NAMALWA (cell line): ENCODE results near the gene CLEC10A.
"Not testable (repeated sequence)": the region's sequence is repeated elsewhere in the genome, so short reads cannot be mapped to it uniquely, and the experiment has no call there.

Source experiments
- DNase-seq: peaks from one replicate; pipeline ENCODE4 v3.0.0-alpha.2; 2015; ENCODE audit warnings: low spot score

Gene CLEC10A, protein sequence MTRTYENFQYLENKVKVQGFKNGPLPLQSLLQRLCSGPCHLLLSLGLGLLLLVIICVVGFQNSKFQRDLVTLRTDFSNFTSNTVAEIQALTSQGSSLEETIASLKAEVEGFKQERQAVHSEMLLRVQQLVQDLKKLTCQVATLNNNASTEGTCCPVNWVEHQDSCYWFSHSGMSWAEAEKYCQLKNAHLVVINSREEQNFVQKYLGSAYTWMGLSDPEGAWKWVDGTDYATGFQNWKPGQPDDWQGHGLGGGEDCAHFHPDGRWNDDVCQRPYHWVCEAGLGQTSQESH

DNA sequence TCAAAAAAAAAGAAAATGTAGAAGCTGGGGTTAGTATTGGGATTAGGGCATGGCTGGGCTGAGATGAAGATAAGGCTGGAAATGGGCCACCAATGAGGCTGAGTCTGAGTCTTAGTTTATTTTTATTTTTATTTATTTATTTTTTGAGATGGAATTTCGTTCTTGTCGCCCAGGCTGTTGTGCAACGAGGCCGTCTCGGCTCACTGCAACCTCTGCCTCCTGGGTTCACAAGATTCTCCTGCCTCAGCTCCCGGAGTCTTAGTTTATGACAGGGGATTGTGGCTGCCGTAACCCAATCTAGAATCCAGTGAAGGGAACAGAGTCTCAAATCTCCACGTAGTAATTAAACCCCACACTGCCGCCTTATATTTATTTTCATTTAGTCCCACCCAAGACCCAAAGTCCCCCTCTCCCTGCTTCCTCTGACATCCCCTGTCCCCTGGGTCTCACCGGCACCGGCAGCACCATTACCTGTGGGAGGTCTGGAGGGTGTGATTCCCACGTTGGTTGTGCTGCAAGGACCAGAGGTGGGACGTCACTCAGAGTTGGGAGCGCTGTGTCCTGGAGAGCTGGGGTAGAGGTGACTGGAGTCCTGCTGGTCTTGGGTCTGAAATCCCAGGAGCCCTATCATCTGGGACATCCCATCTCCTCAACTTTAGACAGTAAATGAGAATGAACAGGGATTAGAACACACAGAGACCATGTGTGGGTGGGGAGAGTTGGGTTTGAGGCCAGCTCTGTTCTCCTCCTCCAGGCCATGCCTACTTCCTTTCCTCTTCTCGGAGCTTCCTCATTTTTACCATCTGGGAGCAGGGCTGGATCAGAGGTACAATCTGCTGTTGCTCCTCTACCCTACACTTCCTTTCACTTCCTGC is at the start of gene CLEC10A:
Gene CLEC10A, minus strand, starts transcription at position 671 of the 875 bp plus-strand sequence. CDS start 1,439 bp downstream, outside the sequence.
- DNase-seq: no peak

DNA sequence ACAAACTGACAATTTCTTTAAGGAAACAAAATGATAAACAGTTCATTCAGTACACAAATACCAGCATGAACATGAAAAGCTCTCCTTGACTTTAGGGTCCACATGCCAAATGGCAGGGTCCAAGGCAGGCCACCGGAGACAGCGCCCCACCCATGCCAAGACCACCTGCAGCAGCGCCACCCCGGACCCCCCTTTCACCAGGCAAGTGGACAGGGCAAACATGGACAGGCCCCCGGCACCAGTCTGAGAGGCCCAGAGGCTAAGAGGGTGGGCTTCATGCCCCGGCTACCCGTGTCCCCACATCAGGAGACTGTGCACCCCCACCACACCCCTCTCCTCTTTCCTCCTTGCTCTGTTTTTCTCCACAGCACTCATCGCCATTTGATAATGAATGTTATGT is 49.3 kb upstream of the CLEC10A start:
- DNase-seq: no peak

GRCh38 chr17:7128160-7128559 is 48.1 kb upstream of the CLEC10A start:
- DNase-seq: no peak

DNA sequence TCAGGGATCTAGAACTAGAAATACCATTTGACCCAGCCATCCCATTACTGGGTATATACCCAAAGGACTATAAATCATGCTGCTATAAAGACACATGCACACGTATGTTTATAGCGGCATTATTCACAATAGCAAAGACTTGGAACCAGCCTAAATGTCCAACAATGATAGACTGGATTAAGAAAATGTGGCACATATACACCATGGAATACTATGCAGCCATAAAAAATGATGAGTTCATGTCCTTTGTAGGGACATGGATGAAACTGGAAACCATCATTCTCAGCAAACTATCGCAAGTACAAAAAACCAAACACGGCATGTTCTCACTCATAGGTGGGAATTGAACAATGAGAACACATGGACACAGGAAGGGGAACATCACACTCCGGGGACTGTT is 47.5 kb upstream of the CLEC10A start:
- DNase-seq: not testable (repeated sequence)

- not testable (repeated sequence) for DNase-seq
Observed at GRCh38 chr17:7126386-7126785, 46.3 kb upstream of the CLEC10A start.

GRCh38 chr17:7124923-7125322 is 44.9 kb upstream of the CLEC10A start:
- DNase-seq: no peak

- DNase-seq: no peak
Observed at GRCh38 chr17:7123844-7124243, 43.8 kb upstream of the CLEC10A start.

DNA sequence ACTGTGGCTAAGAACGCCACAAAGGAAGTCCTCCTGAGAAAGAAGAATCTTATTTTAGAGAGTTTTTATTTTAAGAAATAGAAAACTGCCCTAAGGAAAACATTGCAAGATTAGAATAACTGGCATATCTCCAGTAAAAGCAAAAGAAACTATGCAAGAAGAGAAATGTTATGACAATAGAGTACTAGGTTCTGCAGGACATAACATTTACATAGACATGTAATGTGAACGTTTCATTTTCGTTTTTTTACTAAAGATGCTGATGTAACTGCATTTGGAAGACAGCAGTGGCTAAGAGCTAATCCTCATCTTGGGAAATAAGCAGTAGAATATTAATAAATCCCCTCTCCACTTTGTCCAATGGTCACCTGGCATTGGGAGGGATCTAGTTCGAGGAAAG is 42.3 kb upstream of the CLEC10A start:
- no peak for DNase-seq

GRCh38 chr17:7120635-7121034 is 40.6 kb upstream of the CLEC10A start:
- DNase-seq: not testable (repeated sequence)

GRCh38 chr17:7120123-7120522 is 40.1 kb upstream of the CLEC10A start:
- no peak for DNase-seq

GRCh38 chr17:7119314-7119713 is 39.3 kb upstream of the CLEC10A start:
- no peak for DNase-seq

GRCh38 chr17:7114875-7115614 is 35.0 kb upstream of the CLEC10A start:
- no peak for DNase-seq

- DNase-seq: no peak
Observed at GRCh38 chr17:7114241-7114874, 34.3 kb upstream of the CLEC10A start, which contains the start of gene ASGR2. Gene ASGR2, minus strand, starts transcription at chr17:7114822. Its CDS starts 582 bp downstream, at chr17:7114240.

DNA sequence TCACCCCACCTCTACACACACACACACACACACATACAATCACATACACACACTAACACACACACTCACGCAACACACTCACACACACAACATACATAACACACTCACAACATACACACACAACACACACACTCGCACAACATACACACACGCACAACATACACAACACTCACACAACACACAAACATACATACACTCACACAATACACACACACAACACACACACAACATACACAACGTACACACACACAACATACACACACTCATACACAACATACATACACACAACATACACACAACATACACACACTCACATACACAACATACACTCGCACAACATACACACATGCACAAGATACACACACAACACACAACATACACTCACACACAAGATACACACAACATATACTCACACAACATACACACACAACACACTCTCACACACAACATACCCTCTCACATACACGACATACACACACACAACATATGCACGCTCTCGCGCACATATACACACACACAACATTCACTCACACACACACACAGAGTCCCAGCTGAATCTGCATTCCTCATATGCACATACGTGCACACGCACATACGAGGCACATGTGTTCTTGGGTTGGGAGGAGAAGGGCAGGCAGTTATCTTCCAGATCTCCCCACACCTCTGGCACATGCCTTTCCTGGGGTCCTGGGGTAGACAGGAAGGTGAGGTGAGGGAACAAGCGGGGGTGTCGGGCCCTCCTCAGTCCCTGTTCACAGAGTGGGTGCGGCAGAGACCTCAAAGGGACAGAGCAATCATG is 33.4 kb upstream of the CLEC10A start:
- DNase-seq: no peak

DNA sequence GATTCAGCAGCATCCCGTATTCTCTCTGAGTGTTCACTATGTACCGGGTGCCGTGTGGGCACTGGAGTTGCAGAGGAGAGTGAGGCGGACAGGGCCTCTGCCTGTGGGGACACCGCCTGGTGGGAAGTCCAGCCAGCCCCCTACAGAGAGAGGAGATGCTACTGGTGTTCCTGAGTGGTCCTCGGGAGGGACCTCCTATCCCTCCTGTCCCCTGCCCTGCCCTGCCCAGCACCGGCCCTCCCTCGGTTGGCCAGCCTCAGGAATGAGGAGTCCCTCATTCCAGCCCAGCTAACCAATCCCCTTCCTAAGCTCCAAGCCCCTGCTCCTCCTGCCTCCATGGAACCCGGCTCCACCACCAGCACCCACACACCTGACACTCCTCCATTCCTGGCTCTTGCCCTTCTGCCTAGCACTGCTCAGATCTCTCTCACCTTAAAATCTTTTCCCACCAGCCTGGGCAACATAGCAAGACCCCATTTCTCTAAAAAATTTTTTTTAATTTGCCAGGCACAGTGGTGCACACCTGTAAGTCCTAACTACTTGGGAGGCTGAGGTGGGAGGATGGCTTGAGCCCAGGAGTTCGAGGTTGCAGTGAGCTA is 32.6 kb upstream of the CLEC10A start:
- DNase-seq: no peak

DNA sequence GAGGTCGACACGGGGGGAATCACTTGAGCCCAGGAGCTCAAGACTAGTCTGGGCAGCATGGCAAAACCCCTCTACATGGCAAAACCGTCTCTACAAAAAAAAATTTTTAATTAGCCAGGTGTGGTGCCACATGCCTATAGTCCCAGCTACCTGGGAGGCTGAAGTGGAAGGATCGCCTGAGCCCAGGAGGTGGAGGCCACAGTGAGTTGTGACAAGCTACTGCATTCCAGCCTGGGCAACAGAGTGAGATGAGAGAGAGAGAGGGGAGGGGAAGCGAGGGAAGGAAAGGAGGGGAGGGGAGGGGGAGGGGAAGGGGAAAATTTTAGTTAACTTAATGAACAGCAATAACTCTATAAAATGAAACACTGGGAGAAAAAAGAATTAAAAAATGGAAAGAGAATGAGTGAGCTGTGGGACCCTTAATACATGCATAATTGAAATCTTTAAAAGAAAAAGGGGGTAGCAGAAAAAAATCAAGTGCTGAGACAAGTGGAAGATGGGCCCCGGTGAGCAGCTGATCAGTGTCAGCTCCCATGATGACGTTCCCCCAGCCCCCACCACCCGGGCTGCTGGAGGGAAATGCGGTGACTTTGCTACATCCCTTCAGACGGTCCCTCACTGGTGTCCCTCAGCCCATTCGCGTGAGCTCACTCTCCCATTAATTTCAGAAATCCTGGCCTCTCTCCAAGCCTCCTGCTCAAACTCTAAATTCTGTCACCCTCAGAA is 31.9 kb upstream of the CLEC10A start:
- DNase-seq: no peak

- no peak for DNase-seq
Observed at GRCh38 chr17:7110617-7111306, 30.7 kb upstream of the CLEC10A start.

DNA sequence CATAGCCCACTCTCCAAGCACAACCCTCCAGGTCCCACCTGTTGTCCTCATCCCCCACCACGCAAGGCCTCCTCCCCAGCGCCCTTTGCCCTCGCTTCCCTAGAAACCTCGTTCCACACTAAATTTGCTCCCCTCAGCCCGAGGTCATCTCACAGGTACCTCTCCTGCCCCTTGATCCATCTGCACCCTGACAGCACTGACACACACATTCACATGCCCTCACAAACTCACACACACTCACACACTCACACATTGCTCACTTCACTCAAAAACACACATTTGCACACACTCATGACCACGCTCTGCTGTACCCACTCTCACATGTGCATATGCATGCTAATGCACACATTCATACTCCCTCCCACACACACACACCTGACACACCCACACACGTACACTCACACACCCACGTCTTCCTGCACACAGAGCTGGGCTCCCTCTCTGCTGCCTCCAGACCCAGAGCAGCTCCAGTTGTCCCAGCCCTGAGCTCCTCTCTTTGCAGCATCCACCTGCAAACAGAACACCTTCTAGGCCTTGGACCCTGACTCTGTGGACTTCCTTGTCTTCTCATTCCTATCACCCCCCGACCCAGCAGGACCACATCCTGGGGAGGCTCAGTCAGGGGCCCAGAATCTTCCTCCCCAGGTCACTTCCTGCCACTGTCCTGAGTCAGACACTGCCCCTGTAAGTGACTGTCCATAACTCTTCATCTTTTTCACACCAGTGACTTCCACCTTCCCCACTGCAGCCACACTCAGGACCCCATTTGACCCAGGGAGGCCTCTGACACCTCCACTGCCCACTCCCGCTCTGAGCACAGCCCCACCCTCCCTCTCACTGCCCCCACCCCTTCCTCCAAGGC is 29.6 kb upstream of the CLEC10A start:
- DNase-seq: no peak
